ENCODE data around the gene SH3RF3.

- TF ChIP-seq ZBTB8A (IDR thresholded peaks at IDR 0.05; ENCODE audit: partially characterized antibody), result no peak
- TF ChIP-seq POLR2A (conservative IDR thresholded peaks at IDR 0.05), result no peak
- no peak for TF ChIP-seq EGR1 (conservative IDR thresholded peaks at IDR 0.05)
- TF ChIP-seq ATF6 (CRISPR knock-in tag; IDR thresholded peaks at IDR 0.05), result no peak
These were observed 307.7 kb downstream of the SH3RF3 start for GRCh38 chr2:109436610-109437225.
